HG02970 (cell line): ENCODE results near the gene UBAP1L.
"Not testable (repeated sequence)": the region's sequence is repeated elsewhere in the genome, so short reads cannot be mapped to it uniquely, and the experiment has no call there.

Experiments
- ATAC-seq: cut with Tn5 transposase; IDR thresholded peaks from one replicate; pipeline ENCODE4 v1.9.1; 2021; ENCODE audit warnings: mild to moderate bottlenecking, moderate library complexity, moderate number of reproducible peaks; ENCODE audit not compliant: unreplicated experiment, low FRiP score

Gene UBAP1L

DNA sequence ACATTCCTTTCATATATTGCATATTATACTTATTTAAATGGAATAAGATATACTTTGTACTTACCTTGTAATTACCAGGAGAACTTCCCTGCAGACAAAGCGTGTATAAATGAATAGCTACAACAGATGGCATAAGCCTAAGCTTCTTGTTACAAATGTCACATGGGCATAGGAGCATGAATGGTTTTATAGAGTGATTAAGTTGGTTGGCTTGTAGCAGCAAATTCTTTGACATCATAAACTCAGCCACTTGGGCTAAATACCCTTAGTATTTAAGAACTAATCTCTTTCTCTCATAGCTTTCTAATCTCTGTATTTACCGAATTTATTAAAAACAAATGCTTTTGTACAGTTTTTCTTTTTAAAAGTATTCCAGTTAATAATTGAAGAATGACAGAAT, at the start of gene UBAP1L:
Gene UBAP1L (minus strand): TSS at position 115 of the 400 bp plus-strand sequence. CDS start 8,985 bp downstream, outside the sequence.
- ATAC-seq: no peak

DNA sequence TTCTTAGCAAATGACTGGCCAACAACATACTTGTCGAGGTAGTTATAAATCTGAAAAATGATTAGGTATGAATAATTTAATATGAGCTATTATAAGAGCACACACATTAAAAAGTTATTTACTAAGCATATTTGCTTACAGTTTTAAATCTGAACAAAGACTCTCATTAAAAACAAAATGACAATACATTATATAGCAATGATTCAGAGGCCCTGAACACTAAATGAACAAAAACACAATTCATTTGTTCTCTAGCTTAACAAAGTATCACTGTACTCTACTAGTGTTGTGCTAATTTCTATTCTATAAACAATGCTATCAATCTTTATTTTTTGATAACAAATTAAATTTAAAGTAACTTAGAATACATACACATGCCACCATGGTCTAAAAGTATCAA, 49.1 kb upstream of the UBAP1L start:
- ATAC-seq: no peak

DNA sequence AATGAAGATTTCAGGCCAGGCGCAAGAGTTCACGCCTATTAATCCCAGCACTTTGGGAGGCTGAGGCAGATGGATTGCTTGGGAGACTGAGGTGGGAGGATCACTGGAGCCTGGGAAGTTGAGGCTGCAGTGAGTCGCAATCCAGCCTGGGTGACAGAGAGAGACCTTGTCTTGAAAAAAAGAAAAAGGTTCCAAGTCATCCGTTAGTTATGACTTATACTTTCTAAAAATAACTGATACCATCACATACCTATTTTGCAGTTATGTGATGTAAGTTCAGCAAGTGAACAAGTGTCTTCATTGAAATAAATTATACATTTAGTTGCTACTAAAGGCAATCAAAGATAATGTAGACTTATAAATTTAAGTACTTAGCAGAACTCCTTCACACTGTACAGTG, 48.0 kb upstream of the UBAP1L start:
- ATAC-seq: no peak

DNA sequence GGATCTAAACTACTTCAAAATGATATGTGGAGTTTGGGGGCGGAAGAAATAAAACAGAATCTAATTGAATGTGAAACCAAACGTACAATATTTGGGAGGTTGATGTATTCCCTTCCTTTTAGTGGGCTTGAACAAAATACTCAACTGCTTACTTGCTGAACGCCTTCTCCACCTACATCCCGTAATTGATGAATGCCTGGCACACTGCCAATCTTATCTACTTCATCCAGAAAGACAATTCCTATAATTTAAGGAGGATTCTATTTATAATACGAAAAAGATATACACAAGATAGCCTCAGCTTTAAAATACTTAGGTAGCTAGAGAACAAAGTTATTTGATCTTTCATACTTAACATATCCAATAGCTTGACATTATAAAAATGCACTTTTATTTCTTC, 41.7 kb upstream of the UBAP1L start:
- no peak for ATAC-seq

DNA sequence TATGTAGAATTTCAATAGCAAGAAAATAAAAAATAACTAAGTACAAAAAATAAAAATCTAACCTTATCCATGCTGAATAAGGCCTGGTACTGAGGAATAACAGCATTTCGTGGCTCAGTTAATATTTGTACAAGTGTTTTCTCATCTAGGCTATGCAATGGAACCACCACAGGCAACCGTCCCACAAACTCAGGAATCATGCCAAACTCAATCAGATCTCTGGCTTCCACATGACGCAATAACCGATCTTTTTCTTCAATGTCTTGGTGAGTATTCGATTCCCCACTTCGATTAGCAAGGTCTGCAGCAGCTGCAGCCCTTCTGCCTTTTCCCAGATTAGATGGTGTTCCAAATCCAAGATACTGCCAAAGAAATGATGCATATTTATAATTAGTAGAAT, 39.7 kb upstream of the UBAP1L start:
- no peak for ATAC-seq

DNA sequence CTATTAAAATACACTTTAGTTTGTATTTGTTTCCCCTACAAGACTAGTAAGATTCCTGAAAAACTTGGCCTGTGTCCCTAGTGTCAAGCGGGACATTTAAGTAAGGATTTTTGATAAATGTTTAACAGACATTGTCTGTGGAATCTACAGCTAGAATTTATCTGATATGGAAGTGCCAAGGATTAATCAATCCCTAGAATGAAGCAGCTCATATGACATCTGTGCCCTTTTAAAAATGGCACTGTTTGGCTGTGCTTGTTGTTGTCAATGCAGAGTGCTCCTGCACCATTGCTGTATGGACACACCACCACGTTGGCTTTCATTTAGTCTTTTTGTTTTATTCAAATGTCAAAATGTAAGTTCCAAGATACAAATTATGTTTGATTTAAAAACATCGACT, 32.9 kb upstream of the UBAP1L start:
- no peak for ATAC-seq

DNA sequence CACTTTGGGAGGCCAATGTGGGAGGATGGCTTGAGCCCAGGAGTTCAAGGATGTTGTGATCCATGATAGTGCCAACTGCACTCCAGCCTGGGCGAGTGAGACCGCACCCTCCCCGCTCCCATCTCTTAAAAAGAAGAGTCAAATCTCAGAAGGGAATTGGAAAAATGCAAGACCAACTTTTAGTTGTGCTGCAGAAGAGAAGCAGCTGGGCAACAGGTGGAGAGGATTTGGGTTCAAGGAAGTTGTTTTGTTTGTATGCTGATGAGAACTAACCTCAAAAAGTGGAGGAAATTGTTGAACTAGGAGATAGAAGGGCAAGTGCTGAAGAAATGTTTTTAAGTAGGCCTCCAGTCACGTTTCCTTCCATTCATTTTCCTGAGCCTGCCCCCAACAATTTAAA, 31.4 kb upstream of the UBAP1L start:
- ATAC-seq: no peak

DNA sequence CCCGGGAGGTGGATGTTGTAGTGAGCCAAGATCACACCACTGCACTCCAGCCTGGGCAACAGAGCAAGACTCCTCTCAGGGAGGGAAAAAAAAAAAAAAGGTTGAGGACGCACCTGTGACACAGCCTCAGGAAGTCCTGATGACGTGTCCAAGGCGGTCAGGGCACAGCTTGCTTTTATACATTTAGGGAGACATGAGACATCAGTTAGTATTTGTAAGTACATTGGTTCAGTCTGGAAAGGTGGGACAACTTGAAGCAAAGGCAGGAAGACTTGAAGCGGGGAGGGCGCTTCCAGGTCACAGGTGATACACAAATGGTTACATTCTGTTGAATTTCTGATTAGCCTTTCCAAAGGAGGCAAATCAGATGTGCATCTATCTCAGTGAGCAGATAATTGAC, 23.6 kb upstream of the UBAP1L start:
- ATAC-seq: not testable (repeated sequence)

DNA sequence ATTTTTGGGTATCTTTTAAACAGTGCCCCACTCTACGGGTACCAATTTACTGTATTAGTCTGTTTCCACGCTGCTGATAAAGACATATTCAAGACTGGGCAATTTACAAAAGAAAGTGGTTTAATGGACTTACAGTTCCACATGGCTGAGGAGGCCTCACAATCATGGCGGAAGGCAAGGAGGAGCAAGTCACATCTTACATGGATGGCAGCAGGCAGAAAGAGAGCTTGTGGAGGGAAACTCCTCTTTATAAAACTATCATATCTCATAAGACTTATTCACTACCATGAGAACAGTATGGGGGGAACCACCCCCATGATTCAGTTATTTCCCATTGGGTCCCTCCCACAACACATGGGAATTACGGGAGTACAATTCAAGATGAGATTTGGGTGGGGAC, 22.9 kb upstream of the UBAP1L start:
- ATAC-seq: not testable (repeated sequence)

DNA sequence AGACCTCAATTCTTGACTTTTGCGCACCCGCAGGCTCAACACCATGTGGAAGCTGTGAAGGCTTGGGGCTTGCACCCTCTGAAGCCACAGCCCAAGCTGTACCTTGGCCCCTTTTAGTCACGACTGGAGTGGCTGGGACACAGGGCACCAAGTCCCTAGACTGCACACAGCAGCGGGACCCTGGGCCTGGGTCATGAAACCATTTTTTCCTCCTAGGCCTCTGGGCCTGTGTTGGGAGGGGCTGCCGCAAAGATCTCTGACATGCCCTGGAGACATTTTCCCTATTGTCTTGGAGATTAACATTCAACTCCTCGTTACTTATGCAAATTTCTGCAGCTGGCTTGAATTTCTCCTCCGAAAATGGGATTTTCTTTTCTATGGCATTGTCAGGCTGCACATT, 22.1 kb upstream of the UBAP1L start:
- not testable (repeated sequence) for ATAC-seq

DNA sequence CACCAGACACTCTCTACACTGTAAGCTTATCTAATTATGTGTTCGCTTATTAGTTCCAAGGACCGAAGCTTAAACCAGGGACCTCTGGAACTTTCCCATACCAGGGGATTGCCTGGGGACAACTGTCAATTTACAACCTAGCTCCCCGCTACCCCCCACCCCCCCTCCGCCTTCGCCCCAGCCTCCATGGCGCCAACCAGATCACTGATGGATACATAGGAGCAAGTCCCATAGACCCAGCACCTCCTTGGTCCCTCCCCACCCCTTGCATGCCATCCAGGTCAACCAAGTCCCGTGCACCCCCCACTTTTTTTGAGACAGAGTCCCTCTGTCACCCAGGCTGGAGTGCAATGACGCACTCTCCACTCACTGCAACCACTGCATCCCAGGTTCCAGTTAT, 19.5 kb upstream of the UBAP1L start:
- ATAC-seq: no peak

DNA sequence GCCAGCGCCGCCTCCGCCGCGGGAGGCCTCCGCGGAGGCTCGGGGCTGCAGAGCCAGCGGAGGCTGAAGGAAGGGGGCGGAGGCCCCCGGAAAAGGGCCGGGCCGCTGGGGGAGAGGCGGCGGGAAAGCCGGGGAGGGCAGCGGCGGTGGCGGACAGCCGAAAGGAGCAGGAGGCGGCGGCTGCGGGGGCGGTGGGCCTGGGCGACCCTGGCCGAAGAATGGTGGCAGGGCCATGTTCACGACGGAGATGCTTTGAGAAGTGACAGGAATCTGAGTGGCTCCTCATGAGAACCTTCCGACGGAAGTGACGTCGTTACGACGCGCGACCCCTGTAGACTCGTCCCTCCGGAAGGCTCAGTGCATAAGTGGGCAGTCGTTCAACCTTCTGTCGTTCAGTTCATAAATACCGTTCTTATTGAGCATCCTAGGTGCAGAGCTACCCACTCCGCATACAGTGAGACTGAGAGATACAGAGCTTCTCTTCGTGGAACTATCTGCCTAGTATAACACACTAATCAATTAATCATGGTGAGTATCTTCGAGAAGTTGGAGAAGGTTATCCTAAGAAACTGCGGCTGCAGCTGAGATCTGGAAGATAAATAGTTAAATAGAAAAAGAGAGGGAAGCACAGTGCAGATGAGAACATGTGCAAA, 18.7 kb upstream of the UBAP1L start, which contains the start of gene PDCD7:
Gene PDCD7 (minus strand): TSS at position 261 of the 653 bp plus-strand sequence. CDS start 27 bp downstream, at position 234.
- ATAC-seq: peak; percentile 79

DNA sequence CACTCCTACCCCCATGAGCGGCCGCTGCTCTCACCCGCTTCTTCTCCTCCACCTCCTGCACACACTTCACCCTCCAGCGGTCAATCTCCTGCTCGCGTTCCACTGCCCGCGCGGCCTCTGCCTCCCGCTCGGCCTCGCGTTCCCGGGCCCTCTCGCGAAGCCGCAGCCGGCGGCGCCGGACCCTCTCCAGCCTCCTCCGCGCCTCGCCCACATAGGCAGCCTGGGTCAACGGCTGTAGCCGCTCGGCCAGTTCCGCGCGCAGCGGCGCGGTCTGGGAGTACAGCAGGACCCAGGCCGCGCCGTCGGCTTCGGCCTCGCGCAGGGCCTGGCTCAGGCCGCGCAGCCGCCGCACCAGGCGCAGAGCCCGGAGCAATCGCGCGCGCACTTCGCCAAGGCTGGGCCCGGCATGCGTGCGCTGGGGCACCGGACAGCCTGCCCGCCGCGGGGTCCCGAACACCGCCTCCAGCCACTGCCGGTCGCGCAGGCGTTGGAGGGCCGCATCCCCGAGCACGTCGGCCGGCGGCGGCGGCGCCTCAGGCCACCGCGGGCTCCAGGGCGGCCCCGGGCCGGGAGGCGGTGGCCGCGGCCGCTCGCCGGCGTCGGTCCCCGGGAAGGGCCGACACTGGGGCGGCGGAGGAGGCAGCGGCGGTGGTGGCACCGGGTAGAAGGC, 18.0 kb upstream of the UBAP1L start:
- peak; percentile 44 for ATAC-seq

DNA sequence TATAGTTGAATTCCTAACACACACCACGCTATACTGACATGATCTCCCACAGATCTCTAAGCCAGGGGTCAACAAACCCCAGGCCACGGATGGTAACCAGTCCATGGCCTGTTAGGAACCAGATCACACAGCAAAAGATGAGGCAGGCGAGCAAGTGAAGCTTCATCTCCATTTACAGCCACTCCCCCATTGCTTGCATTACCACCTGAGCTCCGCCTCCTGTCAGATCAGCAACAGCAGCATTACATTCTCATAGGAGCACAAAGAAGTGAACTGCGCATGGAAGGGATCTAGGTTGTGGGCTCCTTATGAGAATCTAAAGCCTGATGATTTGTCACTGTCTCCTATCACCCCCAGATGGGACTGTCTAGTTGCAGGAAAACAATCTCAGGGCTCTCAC, 15.9 kb upstream of the UBAP1L start:
- no peak for ATAC-seq

DNA sequence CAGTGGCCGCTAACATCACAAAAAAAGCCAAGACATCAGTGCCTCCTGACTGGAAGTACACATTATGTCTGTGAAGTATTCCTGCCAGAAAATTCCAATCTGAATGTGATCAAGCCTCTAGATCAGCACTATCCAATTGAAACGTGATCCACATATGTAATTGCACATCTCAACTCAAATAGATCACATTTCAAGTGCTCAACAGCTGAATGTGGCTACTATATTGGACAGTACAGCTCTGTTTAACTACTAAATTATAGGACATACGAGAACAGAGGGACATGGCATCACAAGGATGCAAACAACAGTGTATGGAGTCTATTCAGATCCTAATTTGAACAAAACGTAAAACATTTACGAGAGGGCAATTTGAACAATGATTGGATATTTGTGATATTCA, 542 bp upstream of the UBAP1L start:
- ATAC-seq: no peak

DNA sequence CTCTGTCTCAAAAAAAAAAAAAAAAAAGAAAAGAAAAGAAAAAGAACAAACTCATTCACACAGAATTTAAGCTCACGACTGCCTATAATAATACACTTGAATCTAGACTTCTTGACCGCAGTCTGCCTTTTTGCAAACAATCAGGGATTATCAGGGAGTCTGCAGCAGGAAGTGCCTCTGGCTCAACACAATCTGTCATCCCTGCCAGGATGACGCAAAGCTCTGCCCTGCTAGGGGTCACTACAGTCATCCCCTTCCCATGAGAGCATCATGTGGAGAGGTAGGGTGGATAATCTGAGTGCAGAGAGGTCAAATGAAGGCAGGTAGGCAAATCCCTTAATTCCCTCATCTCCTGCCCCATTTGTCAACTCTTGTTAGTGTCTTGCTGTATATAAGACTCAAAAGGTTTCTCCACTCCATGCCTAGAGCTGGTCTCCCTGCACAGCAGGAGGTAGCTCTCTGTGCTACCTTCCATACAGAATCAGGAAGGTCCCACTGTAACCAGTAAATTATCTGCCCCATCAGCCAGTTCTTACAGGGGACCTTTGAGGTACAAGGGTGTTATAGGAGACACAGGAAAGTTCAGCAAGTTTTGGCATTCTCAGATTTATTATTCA, 4.2 kb downstream of the UBAP1L start:
- no peak for ATAC-seq

DNA sequence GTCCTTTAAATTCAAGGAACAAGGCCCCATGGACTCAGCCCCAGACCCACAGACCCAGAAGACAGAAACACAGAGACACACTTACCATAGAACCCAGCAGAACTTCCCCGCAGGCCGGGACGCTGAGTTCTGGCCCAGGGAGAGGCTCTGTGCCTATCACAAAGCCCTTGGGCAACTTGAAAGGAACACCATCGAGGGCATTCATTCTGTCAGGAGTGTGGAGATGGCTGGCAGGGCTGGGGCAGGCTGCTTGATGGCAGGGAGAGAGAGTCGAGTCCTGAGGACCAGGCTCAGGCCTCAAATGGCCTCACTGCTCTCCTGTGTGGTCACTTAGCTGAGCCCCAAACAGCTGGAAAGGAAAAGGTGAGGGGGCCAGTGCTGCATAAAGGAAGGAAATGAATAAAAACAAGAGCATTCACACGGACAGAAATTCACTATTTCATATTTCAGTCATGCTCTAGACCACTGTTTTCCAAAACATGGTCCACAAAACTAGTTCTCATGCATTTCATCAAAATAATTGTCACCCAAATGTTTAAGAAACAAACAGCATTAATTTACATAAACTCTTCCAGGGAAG, 8.9 kb downstream of the UBAP1L start:
- ATAC-seq: no peak

DNA sequence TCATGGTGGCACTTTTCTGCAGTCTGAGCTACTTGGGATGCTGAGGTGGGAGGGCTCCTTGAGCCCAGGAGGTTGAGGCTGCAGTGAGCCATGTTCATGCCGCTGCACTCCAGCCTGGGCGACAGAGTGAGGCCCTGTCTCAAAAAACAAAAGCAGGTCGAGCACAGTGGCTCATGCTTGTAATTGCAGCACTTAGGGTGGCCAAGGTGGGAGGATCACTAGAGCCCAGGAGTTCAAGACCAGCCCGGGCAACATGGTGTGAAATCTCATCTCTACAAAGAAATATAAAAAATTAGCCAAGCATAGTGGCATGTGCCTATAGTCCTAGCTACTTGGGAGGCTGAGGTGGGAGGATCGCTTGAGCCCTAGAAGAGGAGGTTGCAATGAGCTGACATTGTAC, 10.0 kb downstream of the UBAP1L start:
- ATAC-seq: no peak

DNA sequence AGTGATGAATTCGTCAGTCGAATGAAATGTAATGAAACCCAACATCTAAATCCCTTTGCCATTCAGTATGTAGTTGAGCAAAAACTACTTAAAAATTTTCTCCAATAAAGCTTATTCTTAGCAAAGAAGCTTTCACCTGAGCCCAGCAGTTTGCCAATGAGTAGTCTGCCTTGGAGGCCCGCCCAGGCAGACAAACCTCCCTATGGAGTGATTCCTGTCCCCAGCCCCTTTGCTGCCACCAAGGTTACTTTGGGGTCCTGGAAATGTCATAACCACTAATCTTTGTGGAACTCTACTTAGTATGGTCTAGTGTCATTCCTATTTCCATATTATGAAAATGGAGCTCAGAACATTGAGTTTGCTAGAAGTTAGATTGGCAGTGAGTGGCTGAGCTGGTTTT, 12.1 kb downstream of the UBAP1L start:
- no peak for ATAC-seq

DNA sequence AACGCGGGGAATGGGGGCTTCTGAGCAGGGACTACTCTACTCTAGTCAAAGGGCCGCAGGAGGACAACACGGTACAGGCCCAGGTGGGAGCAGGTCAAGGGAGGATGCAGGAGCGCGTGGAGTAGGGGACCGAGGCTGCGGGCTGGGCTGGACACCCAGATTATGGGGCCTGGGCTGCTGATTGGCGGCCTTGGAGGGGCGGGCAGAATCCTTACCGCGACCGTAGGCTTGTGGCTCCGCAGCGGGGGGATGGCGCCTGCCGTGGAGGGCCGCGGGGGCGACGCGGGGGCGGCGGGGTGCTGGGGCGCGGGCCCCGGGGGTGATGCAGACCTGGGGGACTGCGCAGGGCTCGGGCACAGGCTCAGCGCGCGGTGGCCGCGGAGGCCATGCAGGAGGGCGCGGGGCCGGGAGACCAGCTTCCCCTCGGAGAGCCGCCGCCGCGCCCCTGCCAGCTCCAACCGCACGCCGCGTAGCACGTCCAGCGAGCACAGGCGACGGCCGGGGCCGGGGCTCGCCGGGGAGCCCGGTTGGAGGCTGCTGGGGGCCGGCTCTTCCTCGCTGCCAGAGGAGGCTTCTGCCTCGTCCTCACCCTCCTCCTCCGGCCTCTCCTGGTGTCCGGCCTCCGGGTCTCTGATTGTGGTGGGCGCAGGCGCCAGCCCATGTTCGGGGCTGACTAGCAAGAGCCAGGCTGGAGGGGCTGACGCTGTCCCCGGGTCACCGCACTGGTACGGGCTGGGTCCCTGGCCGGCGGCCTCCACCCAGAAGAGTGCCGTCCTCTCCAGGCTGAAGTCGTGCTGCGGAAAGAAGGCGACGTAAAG, 12.9 kb downstream of the UBAP1L start:
- ATAC-seq: no peak
